CD4-positive, alpha-beta memory T cell (primary cell): ENCODE measurements around the gene CHD9. TPM values are rescaled to one million over a fixed set of nuclear protein-coding genes. Genes with fewer than 3 reads are reported as not detected.

Experiments used
- CTCF ChIA-PET: fragments of 350-600 bp; sonication (Branson Sonifier 250); formaldehyde crosslinking; loops from one replicate; lab custom pipeline; 2021; ENCODE audit warnings: inconsistent platforms; ENCODE audit not compliant: partially characterized antibody; lab: Charles Lee
- POLR2A ChIA-PET: fragments of 350-600 bp; sonication (Branson Sonifier 250); formaldehyde crosslinking; loops from one replicate; lab custom pipeline; 2021; ENCODE audit not compliant: partially characterized antibody; lab: Charles Lee
- DNase-seq, 5 donors: peaks; one replicate each; pipeline versions ENCODE4 v3.0.0 to v3.0.0-alpha.2; 2020 to 2022; ENCODE audit warnings: mixed read lengths in 1 of 5
- H3K27ac ChIP-seq: one replicate; pipeline ENCODE4 v1.7.0; 2013; ENCODE audit warnings: low read depth, low read length
- H3K27me3 ChIP-seq: 2 replicates; pipeline ENCODE4 v1.7.0; 2013; ENCODE audit warnings: mild to moderate bottlenecking, low read length, moderate library complexity; ENCODE audit not compliant: insufficient read depth
- H3K36me3 ChIP-seq: 2 replicates; pipeline ENCODE4 v1.7.0; 2013; ENCODE audit warnings: mild to moderate bottlenecking, low read length, moderate library complexity; ENCODE audit not compliant: insufficient read depth
- H3K4me1 ChIP-seq: 2 replicates; pipeline ENCODE4 v1.7.0; 2013; ENCODE audit warnings: mild to moderate bottlenecking, low read length, moderate library complexity; ENCODE audit not compliant: insufficient read depth
- H3K4me3 ChIP-seq, 2 donors: one replicate each; pipeline ENCODE4 v1.7.0; 2013; ENCODE audit warnings: low read length in 2 of 2, mild to moderate bottlenecking in 1 of 2
- H3K9me3 ChIP-seq, 2 donors: one replicate each; pipeline ENCODE4 v1.7.0; 2013; ENCODE audit warnings: low read length in 2 of 2, control low read depth in 1 of 2; ENCODE audit not compliant: control insufficient read depth in 1 of 2
- H3K27ac Mint-ChIP-seq, 7 donors: one replicate each; pipeline ENCODE4 v1.8.0; 2020 to 2021; ENCODE audit warnings: mixed read lengths in 7 of 7, mild to moderate bottlenecking in 6 of 7, inconsistent platforms in 3 of 7, moderate library complexity in 3 of 7
- H3K27me3 Mint-ChIP-seq, 2 donors: one replicate each; pipeline ENCODE4 v1.8.0; 2020 to 2021; ENCODE audit warnings: mixed read lengths in 2 of 2
- H3K36me3 Mint-ChIP-seq, 2 donors: one replicate each; pipeline ENCODE4 v1.8.0; 2020 to 2021; ENCODE audit warnings: mixed read lengths in 2 of 2, inconsistent platforms in 1 of 2, mild to moderate bottlenecking in 1 of 2
- H3K4me1 Mint-ChIP-seq, 4 donors: one replicate each; pipeline ENCODE4 v1.8.0; 2020 to 2021; ENCODE audit warnings: mixed read lengths in 4 of 4, mild to moderate bottlenecking in 1 of 4
- H3K4me3 Mint-ChIP-seq, 8 donors: one replicate each; pipeline ENCODE4 v1.8.0; 2020 to 2021; ENCODE audit warnings: mixed read lengths in 8 of 8, mild to moderate bottlenecking in 7 of 8, moderate library complexity in 6 of 8, inconsistent platforms in 3 of 8
- H3K9me3 Mint-ChIP-seq, 8 donors: one replicate each; pipeline ENCODE4 v1.8.0; 2020 to 2021; ENCODE audit warnings: mixed read lengths in 8 of 8, mild to moderate bottlenecking in 5 of 8, inconsistent platforms in 3 of 8, moderate library complexity in 1 of 8
- intact Hi-C: fragments of 100-400 bp; cut with micrococcal nuclease; formaldehyde crosslinking; loops from one replicate; pipeline ENCODE4 v1.15.1; 2023
- polyA plus RNA-seq, 2 donors: library from polyadenylated mRNA; unstranded; fragments of 300-500 nt; fragmentation: Illumina TruSeq; gene quantifications; one replicate each; pipeline ENCODE4 v1.2.3, GENCODE V29; 2021
- total RNA-seq, 2 experiments: library from RNA; stranded (reverse); gene quantifications; one replicate each; pipeline ENCODE4 v1.2.3, GENCODE V29; 2021

CHD9 gene
- total and polyA plus RNA-seq, 4 experiments from 2014 or later = 22.9 to 49.7 (median 39.5) TPM

GRCh38 chr16:53093162-53093744 lies 38.5 kb downstream of the CHD9 start:
- Histone ChIP-seq H3K4me1 (peaks cover 39% of the 10 kb centered on the region), H3K27me3 (no peaks in the 10 kb centered on the region), H3K4me3 (no peak overlapping the region), H3K36me3 (no peaks in the 10 kb centered on the region), H3K27ac (no peak overlapping the region), H3K9me3 (no peaks in the 10 kb centered on the region)
- intact Hi-C loops = no loop called here
- DNase-seq = no peak
- Mint-ChIP-seq H3K4me1 (peaks cover 12 to 59% (median 46%) of the 10 kb centered on the region in 4 donors), H3K9me3 (no peaks in the 10 kb centered on the region), H3K27me3 (no peaks in the 10 kb centered on the region), H3K27ac (peak overlapping the region in 6 of 7 donors; percentile 37 to 85 (median 77)), H3K4me3 (peak overlapping the region in 1 of 8 donors; percentile 64), H3K36me3 (no peaks in the 10 kb centered on the region)
- ChIA-PET CTCF (interaction anchor here (1.4 kb wide), 1 partner anchor 38 kb away, joined by 4 read pairs; the partner anchor contains the start of gene CHD9), POLR2A (no interaction called here)

GRCh38 chr16:53094013-53094630 lies 39.3 kb downstream of the CHD9 start:
- no peaks in the 10 kb centered on the region for H3K27me3 Mint-ChIP-seq
- peak overlapping the region in 3 of 8 donors; percentile 38 to 64 (median 54) for H3K4me3 Mint-ChIP-seq
- intact Hi-C loops = no loop called here
- no peaks in the 10 kb centered on the region for H3K9me3 Mint-ChIP-seq
- POLR2A ChIA-PET = no interaction called here
- no peaks in the 10 kb centered on the region for H3K27me3 ChIP-seq
- DNase-seq = peak; percentile 3 to 72 (median 22)
- H3K4me3 ChIP-seq = no peak overlapping the region
- no peak overlapping the region for H3K27ac ChIP-seq
- no peaks in the 10 kb centered on the region for H3K36me3 Mint-ChIP-seq
- H3K36me3 ChIP-seq = no peaks in the 10 kb centered on the region
- H3K27ac Mint-ChIP-seq = peak overlapping the region; percentile 36 to 85 (median 72)
- H3K4me1 Mint-ChIP-seq = peaks cover 20 to 67% (median 54%) of the 10 kb centered on the region in 4 donors
- H3K9me3 ChIP-seq = no peaks in the 10 kb centered on the region
- peaks cover 48% of the 10 kb centered on the region for H3K4me1 ChIP-seq
- CTCF ChIA-PET = interaction anchor here (1.4 kb wide), 1 partner anchor 39 kb away, joined by 4 read pairs; the partner anchor contains the start of gene CHD9

GRCh38 chr16:53097190-53097589 lies 42.4 kb downstream of the CHD9 start:
- Mint-ChIP-seq H3K4me3 (peak overlapping the region in 2 of 8 donors; percentile 22 to 27), H3K4me1 (peaks cover 22 to 57% (median 40%) of the 10 kb centered on the region in 4 donors), H3K27ac (peak overlapping the region in 5 of 7 donors; percentile 4 to 91 (median 45)), H3K36me3 (no peaks in the 10 kb centered on the region), H3K9me3 (no peaks in the 10 kb centered on the region), H3K27me3 (no peaks in the 10 kb centered on the region)
- H3K27ac ChIP-seq = no peak overlapping the region
- intact Hi-C loops = no loop called here
- H3K36me3 ChIP-seq = no peaks in the 10 kb centered on the region
- no peak for DNase-seq
- ChIA-PET POLR2A (interaction anchor here (1.1 kb wide), 1 partner anchor 33 kb away, joined by 3 read pairs; no protein-coding TSS in a partner anchor), CTCF (interaction anchor here (2.1 kb wide), 1 partner anchor 42 kb away, joined by 5 read pairs; the partner anchor contains the start of gene CHD9)
- H3K4me3 ChIP-seq = no peak overlapping the region
- H3K27me3 ChIP-seq = no peaks in the 10 kb centered on the region
- no peaks in the 10 kb centered on the region for H3K9me3 ChIP-seq
- H3K4me1 ChIP-seq = peaks cover 38% of the 10 kb centered on the region

- H3K4me1 ChIP-seq = peaks cover 33% of the 10 kb centered on the region
- no peaks in the 10 kb centered on the region for H3K36me3 ChIP-seq
- no peaks in the 10 kb centered on the region for H3K9me3 ChIP-seq
- Mint-ChIP-seq H3K36me3 (no peaks in the 10 kb centered on the region), H3K27me3 (no peaks in the 10 kb centered on the region), H3K27ac (peak overlapping the region; percentile 88 to 99 (median 94)), H3K4me3 (peak overlapping the region; percentile 90 to 97 (median 94)), H3K4me1 (peaks cover 20 to 48% (median 35%) of the 10 kb centered on the region in 4 donors), H3K9me3 (no peaks in the 10 kb centered on the region)
- intact Hi-C loops = loop anchor here (1.0 kb wide), 2 partner anchors 32 to 43 kb away; no protein-coding TSS in a partner anchor
- H3K27me3 ChIP-seq = no peaks in the 10 kb centered on the region
- peak overlapping the region; percentile 37 to 53 for H3K4me3 ChIP-seq
- CTCF ChIA-PET = interaction anchor here (1.0 to 3.1 kb wide), 9 partner anchors 12 to 62 kb away, joined by 3 to 20 read pairs (median 4); partner anchors contain the start of gene CHD9
- POLR2A ChIA-PET = interaction anchor here (0.9 to 2.9 kb wide), 8 partner anchors 11 to 357 kb away, joined by 3 to 20 read pairs (median 4); partner anchors contain the start of genes CHD9 and RBL2
- peak overlapping the region; percentile 69 for H3K27ac ChIP-seq
- DNase-seq = peak; percentile 34 to 82 (median 43)
Measured at GRCh38 chr16:53098526-53099317, 43.9 kb downstream of the CHD9 start.

GRCh38 chr16:53099318-53100130 lies 44.7 kb downstream of the CHD9 start:
- POLR2A ChIA-PET = interaction anchor here (0.9 to 2.9 kb wide), 8 partner anchors 11 to 357 kb away, joined by 3 to 20 read pairs (median 4); partner anchors contain the start of genes CHD9 and RBL2
- peaks cover 30% of the 10 kb centered on the region for H3K4me1 ChIP-seq
- no peaks in the 10 kb centered on the region for H3K9me3 Mint-ChIP-seq
- H3K27me3 Mint-ChIP-seq = no peaks in the 10 kb centered on the region
- H3K4me3 ChIP-seq = peak overlapping the region; percentile 37 to 53
- H3K27ac ChIP-seq = peak overlapping the region; percentile 69
- intact Hi-C loops = loop anchor here (1.0 kb wide), 2 partner anchors 31 to 44 kb away; no protein-coding TSS in a partner anchor
- DNase-seq = peak; percentile 51 to 82 (median 53)
- H3K27me3 ChIP-seq = no peaks in the 10 kb centered on the region
- H3K4me1 Mint-ChIP-seq = peaks cover 19 to 40% (median 28%) of the 10 kb centered on the region in 4 donors
- peak overlapping the region; percentile 90 to 97 (median 94) for H3K4me3 Mint-ChIP-seq
- H3K9me3 ChIP-seq = no peaks in the 10 kb centered on the region
- H3K27ac Mint-ChIP-seq = peak overlapping the region; percentile 88 to 99 (median 94)
- no peaks in the 10 kb centered on the region for H3K36me3 ChIP-seq
- CTCF ChIA-PET = interaction anchor here (1.0 to 3.1 kb wide), 10 partner anchors 13 to 62 kb away, joined by 3 to 20 read pairs (median 4); partner anchors contain the start of gene CHD9
- no peaks in the 10 kb centered on the region for H3K36me3 Mint-ChIP-seq

- POLR2A ChIA-PET = interaction anchor here (0.6 to 2.9 kb wide), 3 partner anchors 29 to 62 kb away, joined by 4 to 20 read pairs (median 11); partner anchors contain the start of gene CHD9
- H3K9me3 ChIP-seq = no peaks in the 10 kb centered on the region
- peak overlapping the region; percentile 69 for H3K27ac ChIP-seq
- no peak for DNase-seq
- H3K4me1 Mint-ChIP-seq = peaks cover 16 to 35% (median 24%) of the 10 kb centered on the region in 4 donors
- no peaks in the 10 kb centered on the region for H3K36me3 ChIP-seq
- no peaks in the 10 kb centered on the region for H3K36me3 Mint-ChIP-seq
- intact Hi-C loops = no loop called here
- H3K4me1 ChIP-seq = peaks cover 30% of the 10 kb centered on the region
- H3K9me3 Mint-ChIP-seq = no peaks in the 10 kb centered on the region
- H3K4me3 Mint-ChIP-seq = peak overlapping the region; percentile 90 to 97 (median 94)
- H3K4me3 ChIP-seq = peak overlapping the region in 1 of 2 donors; percentile 53
- H3K27ac Mint-ChIP-seq = peak overlapping the region; percentile 53 to 88 (median 77)
- H3K27me3 Mint-ChIP-seq = no peaks in the 10 kb centered on the region
- CTCF ChIA-PET = interaction anchor here (1.0 to 3.1 kb wide), 4 partner anchors 15 to 44 kb away, joined by 3 to 20 read pairs (median 4); partner anchors contain the start of gene CHD9
- no peaks in the 10 kb centered on the region for H3K27me3 ChIP-seq
Measured at GRCh38 chr16:53100131-53100748, 45.4 kb downstream of the CHD9 start.
